Measurements from ENCODE around the gene SENP2.

DNA sequence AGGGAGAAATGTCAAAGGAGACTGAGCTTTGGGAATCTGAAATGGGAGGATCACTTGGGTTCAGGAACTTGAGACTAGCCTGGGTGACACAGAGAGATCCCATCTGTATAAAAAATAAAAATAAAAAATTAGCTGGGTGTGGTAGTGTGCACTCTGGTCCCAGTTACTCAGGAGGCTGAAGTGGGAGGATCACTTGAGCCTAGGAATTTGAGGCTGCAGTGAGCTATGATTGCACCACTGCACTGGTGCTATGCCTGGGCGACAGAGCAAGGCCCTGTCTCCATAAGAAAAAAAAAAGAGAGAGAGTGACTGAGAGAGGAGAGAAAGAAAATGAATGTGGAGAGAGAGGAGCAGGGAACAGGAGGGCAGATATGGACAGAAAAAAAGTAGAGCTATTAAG is 72.8 kb downstream of the SENP2 start:
- TF ChIP-seq EZH2 (IDR thresholded peaks at IDR 0.05; ENCODE audit: insufficient read depth, poor library complexity, severe bottlenecking) (no peak), EZH2phosphoT487 (IDR thresholded peaks at IDR 0.05; ENCODE audit: insufficient read depth, low read depth) (no peak)
